NCI-H510A treated with DMSO at 0.1 percent for 48 hours (cell line): ENCODE results near the gene CEP72.

Source experiments
- DNase-seq: peaks from one replicate; lab custom pipeline; 2025; lab: John Stamatoyannopoulos, UW

CEP72 gene

GRCh38 chr5:638501-639252 lies 26.5 kb downstream of the CEP72 start:
- DNase-seq: no peak

GRCh38 chr5:639253-639530 lies 27.1 kb downstream of the CEP72 start:
- no peak for DNase-seq

GRCh38 chr5:639584-640213 lies 27.6 kb downstream of the CEP72 start:
- DNase-seq: no peak

GRCh38 chr5:640461-641330 lies 28.6 kb downstream of the CEP72 start:
- DNase-seq: no peak

GRCh38 chr5:641331-641765 lies 29.2 kb downstream of the CEP72 start:
- DNase-seq: no peak

- DNase-seq: no peak
Observed at GRCh38 chr5:642481-642880, 30.3 kb downstream of the CEP72 start.

- no peak for DNase-seq
Observed at GRCh38 chr5:643351-643801, 31.2 kb downstream of the CEP72 start.

- DNase-seq: no peak
Observed at GRCh38 chr5:643811-644271, 31.7 kb downstream of the CEP72 start.

GRCh38 chr5:644509-644908 lies 32.4 kb downstream of the CEP72 start:
- no peak for DNase-seq

GRCh38 chr5:644971-645370 lies 32.8 kb downstream of the CEP72 start:
- DNase-seq: no peak

- no peak for DNase-seq
Observed at GRCh38 chr5:645421-645820, 33.3 kb downstream of the CEP72 start.

- no peak for DNase-seq
Observed at GRCh38 chr5:646396-647201, 34.5 kb downstream of the CEP72 start.

- DNase-seq: no peak
Observed at GRCh38 chr5:647311-647710, 35.2 kb downstream of the CEP72 start.

- DNase-seq: no peak
Observed at GRCh38 chr5:647727-648126, 35.6 kb downstream of the CEP72 start.

GRCh38 chr5:651296-652022 lies 39.3 kb downstream of the CEP72 start:
- no peak for DNase-seq

GRCh38 chr5:652023-652515 lies 39.9 kb downstream of the CEP72 start:
- DNase-seq: no peak

- peak; percentile 98 for DNase-seq
Observed at GRCh38 chr5:652773-653350, 40.7 kb downstream of the CEP72 start.

- no peak for DNase-seq
Observed at GRCh38 chr5:654071-654778, 42.1 kb downstream of the CEP72 start.

GRCh38 chr5:655406-655805 lies 43.3 kb downstream of the CEP72 start:
- DNase-seq: peak; percentile 75

- DNase-seq: no peak
Observed at GRCh38 chr5:657570-657969, 45.4 kb downstream of the CEP72 start.
